GM23248 (cell line): Measurements from ENCODE around the gene EDAR.

Experiments
- EZH2 ChIP-seq: fragments of 200-600 bp; sonication (generic); IDR thresholded peaks from 2 replicates; pipeline ENCODE4 v1.6.1; 2018; ENCODE audit warnings: antibody characterized with exemption, mild to moderate bottlenecking; ENCODE audit not compliant: insufficient read depth, poor library complexity, severe bottlenecking
- EZH2phosphoT487 ChIP-seq: fragments of 200-600 bp; sonication (generic); IDR thresholded peaks from 2 replicates; pipeline ENCODE4 v1.6.1; 2018; ENCODE audit warnings: antibody characterized with exemption, moderate library complexity, mild to moderate bottlenecking, low read depth; ENCODE audit not compliant: insufficient read depth

DNA sequence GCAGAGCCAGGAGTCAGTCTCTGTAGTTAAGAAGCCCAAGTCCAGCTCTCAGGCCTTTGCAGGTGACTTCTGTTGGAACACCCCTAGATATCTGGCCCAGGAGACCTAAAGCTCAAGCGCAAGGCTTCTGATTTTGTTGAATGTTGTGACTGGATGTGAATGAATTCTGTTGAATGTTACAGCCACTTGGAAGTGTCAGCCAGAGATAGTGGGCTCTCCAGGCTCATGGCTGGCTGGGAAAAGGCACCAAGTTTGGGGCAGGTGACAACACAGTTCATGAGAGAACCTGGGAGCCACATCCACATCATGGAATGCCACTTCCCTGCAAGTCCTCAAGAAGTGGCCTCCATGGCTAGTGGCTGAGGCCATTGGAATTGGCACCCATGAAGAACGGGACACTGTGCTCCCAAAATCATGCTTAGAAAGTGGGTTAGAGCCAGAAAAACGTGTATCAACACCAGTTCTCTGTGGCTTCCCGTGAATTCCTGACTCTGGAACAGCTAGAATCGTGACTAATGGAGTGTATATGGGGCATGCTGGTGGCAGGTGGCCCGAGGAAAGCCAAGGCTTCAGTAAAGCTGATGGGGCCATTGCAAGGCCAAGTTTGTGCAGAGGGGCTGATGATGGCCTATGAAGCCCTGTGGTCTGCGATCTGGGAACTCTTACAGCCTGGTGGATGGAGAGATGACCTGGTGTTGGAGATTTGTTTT is 30.2 kb downstream of the EDAR start:
- TF ChIP-seq EZH2 (no peak), EZH2phosphoT487 (no peak)
